ENCODE data around the gene PPP6R3.

PPP6R3 gene

DNA sequence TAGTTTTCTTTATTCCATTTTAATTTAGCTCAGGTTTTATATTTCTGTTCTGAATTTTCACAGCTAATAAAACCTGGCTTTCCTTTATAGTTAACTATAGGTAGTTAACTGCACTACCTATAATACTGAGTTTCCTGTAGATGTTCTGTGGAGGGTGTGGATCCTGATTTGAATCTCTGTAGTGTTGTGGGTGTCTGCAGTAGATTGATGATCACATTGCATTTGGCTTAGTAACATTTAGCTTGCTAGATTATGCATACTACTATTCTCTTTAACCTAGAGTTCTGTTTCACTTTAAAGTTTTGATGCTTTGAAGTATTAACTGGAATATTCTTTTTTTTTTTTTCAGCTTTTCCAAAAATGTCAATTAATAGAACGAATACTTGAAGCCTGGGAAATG is 110.1 kb downstream of the PPP6R3 start:
- Histone ChIP-seq H3K4me3 (ENCODE audit: low read depth, low read length) (no peak overlapping the region), H3K27me3 (replicated peaks) (no peaks in the 10 kb centered on the region), H3K27ac (no peak overlapping the region), H3K36me3 (replicated peaks) (peaks cover 24% of the 10 kb centered on the region)
- DNase-seq: no peak
- TF ChIP-seq, protein P1, sequence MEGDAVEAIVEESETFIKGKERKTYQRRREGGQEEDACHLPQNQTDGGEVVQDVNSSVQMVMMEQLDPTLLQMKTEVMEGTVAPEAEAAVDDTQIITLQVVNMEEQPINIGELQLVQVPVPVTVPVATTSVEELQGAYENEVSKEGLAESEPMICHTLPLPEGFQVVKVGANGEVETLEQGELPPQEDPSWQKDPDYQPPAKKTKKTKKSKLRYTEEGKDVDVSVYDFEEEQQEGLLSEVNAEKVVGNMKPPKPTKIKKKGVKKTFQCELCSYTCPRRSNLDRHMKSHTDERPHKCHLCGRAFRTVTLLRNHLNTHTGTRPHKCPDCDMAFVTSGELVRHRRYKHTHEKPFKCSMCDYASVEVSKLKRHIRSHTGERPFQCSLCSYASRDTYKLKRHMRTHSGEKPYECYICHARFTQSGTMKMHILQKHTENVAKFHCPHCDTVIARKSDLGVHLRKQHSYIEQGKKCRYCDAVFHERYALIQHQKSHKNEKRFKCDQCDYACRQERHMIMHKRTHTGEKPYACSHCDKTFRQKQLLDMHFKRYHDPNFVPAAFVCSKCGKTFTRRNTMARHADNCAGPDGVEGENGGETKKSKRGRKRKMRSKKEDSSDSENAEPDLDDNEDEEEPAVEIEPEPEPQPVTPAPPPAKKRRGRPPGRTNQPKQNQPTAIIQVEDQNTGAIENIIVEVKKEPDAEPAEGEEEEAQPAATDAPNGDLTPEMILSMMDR (IDR thresholded peaks at IDR 0.05; ENCODE audit: low read depth, low read length, missing control alignments): no peak
- in situ Hi-C loops (cut with HindIII; ENCODE audit: low pct_ligation_motif_present, low sequenced_read_pairs): no loop called here

DNA sequence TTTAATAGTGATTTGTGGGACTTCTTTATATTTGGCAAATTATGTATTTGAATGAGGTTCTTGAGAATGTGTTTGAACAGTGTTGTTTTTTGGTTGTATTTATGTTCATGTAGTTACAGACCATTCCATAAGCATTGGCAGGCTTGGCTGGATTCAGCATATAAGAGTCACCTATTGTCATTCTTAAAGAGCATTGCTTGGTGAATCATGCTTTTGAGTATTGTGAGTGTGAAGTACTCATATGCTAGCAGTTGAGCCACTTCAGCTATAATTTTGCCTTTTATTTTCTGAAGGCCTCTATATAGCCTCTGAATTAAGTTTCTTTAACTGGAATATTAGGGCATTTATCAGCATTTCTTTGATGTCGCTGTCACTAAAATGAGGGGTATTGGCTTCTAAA is 113.8 kb downstream of the PPP6R3 start:
- Histone ChIP-seq H3K4me3 (ENCODE audit: low read depth, low read length) (no peak overlapping the region), H3K36me3 (replicated peaks) (peaks cover 26% of the 10 kb centered on the region), H3K27me3 (replicated peaks) (no peaks in the 10 kb centered on the region), H3K27ac (no peak overlapping the region)
- TF ChIP-seq, protein P1 (IDR thresholded peaks at IDR 0.05; ENCODE audit: low read depth, low read length, missing control alignments): no peak
- DNase-seq: peak; percentile 22
- in situ Hi-C loops (cut with HindIII; ENCODE audit: low pct_ligation_motif_present, low sequenced_read_pairs): no loop called here

DNA sequence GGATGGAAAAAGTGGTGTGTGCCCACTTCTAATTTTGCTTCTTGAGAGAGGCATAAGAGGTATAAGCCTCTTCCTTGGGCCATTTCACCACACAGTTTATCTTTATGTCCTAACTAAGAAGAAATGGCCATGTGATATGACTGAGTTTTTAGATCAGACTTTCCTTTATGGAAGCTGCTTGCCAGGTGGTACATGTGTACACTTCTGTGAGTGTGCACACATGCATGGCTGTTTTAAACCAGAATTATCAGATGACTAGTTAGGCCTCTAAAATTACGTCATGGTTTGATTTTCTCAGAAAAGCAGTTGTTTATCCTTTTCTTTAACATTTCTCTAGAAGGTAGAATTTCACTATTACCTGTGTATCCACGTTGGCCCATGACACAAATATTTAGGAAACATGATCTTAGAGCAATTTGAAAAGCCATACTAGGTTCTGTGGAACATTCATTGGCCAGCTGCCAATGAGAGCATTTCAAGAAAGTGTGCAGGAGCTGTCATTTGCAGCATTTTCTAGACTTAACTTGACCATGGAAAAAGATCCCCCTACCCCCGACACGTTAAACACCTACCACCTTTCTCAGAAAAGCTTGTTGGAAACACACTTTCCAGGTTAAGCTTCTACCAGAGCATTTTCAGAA is 114.6 kb downstream of the PPP6R3 start:
- Histone ChIP-seq H3K4me3 (ENCODE audit: low read depth, low read length) (no peak overlapping the region), H3K27me3 (replicated peaks) (no peaks in the 10 kb centered on the region), H3K36me3 (replicated peaks) (peaks cover 32% of the 10 kb centered on the region), H3K27ac (no peak overlapping the region)
- TF ChIP-seq, protein P1 (IDR thresholded peaks at IDR 0.05; ENCODE audit: low read depth, low read length, missing control alignments): no peak
- in situ Hi-C loops (cut with HindIII; ENCODE audit: low pct_ligation_motif_present, low sequenced_read_pairs): no loop called here
- no peak for DNase-seq

DNA sequence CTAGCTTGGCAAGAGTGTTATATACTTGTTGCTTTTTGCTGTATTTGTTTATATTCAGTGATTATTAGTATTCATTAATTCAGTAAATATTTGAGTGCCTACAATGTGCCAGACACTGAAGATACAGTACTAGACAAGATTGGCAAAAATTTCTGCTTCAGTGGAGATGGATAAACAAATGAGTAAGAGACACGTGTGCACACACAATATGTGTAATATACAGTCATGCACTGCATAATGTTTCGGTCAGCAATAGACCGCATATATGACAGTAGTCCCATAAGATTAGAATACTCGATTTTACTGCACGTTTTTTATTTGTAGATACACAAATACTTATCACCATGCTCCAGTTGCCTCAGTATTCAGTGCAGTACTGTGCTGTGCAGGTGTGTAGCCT is 118.9 kb downstream of the PPP6R3 start:
- H3K36me3 ChIP-seq (replicated peaks): peaks cover 15% of the 10 kb centered on the region
- in situ Hi-C loops (cut with HindIII; ENCODE audit: low pct_ligation_motif_present, low sequenced_read_pairs): no loop called here
- H3K4me3 ChIP-seq (ENCODE audit: low read depth, low read length): no peak overlapping the region
- no peaks in the 10 kb centered on the region for H3K27me3 ChIP-seq (replicated peaks)
- peak; percentile 26 for DNase-seq
- TF ChIP-seq, protein P1 (IDR thresholded peaks at IDR 0.05; ENCODE audit: low read depth, low read length, missing control alignments): no peak
- H3K27ac ChIP-seq: no peak overlapping the region

DNA sequence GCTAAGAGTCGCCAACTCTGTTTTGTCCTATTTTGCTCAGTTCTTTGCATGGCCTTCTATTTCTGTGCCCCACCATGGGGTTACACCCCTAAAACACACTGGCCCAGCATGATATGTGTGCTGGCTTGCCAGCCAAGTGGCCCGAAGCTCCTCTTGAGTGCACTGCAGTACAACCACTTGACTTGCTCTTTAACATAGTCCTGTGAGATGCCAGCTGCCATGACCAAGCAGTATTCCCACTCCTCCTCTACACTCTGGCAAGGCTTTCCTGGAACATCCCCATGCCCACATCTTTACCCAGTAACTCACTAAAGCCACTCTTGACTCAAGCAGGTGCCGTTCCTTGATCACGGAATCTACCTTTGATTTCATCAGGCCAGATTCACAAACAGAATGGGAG is 120.9 kb downstream of the PPP6R3 start:
- no peak overlapping the region for H3K27ac ChIP-seq
- in situ Hi-C loops (cut with HindIII; ENCODE audit: low pct_ligation_motif_present, low sequenced_read_pairs): no loop called here
- no peak for DNase-seq
- peaks cover 14% of the 10 kb centered on the region for H3K36me3 ChIP-seq (replicated peaks)
- TF ChIP-seq, protein P1 (IDR thresholded peaks at IDR 0.05; ENCODE audit: low read depth, low read length, missing control alignments): no peak
- H3K27me3 ChIP-seq (replicated peaks): no peaks in the 10 kb centered on the region
- H3K4me3 ChIP-seq (ENCODE audit: low read depth, low read length): no peak overlapping the region

DNA sequence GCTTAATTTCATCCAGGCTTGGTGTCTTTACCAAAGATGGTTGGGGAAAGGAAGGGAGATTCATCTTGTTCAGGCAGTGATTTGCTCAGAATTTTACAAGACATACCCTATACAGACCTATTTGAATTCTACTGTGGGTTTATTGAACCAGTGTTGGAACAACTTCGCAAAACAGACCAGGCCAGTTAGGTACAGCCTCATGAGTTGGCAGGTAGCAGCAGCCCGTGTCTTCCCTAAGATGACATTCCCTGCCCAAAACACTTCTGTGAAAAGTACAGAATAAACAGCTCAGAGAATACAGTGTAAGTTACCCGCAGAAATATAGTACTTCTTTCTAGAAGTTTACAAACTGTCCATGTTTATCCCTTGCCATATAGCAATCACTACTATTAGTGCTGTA is 121.3 kb downstream of the PPP6R3 start:
- Histone ChIP-seq H3K36me3 (replicated peaks) (peaks cover 14% of the 10 kb centered on the region), H3K27me3 (replicated peaks) (no peaks in the 10 kb centered on the region), H3K27ac (peak overlapping the region; percentile 59), H3K4me3 (ENCODE audit: low read depth, low read length) (no peak overlapping the region)
- TF ChIP-seq, protein P1 (IDR thresholded peaks at IDR 0.05; ENCODE audit: low read depth, low read length, missing control alignments): no peak
- DNase-seq: no peak
- in situ Hi-C loops (cut with HindIII; ENCODE audit: low pct_ligation_motif_present, low sequenced_read_pairs): no loop called here
